Measurements from ENCODE around the gene SNN. TPM values are rescaled to one million over a fixed set of nuclear protein-coding genes. Genes with fewer than 3 reads are reported as not detected.

SNN gene
- total RNA-seq, 1 experiment from 2014 or later, result 27.4 TPM

DNA sequence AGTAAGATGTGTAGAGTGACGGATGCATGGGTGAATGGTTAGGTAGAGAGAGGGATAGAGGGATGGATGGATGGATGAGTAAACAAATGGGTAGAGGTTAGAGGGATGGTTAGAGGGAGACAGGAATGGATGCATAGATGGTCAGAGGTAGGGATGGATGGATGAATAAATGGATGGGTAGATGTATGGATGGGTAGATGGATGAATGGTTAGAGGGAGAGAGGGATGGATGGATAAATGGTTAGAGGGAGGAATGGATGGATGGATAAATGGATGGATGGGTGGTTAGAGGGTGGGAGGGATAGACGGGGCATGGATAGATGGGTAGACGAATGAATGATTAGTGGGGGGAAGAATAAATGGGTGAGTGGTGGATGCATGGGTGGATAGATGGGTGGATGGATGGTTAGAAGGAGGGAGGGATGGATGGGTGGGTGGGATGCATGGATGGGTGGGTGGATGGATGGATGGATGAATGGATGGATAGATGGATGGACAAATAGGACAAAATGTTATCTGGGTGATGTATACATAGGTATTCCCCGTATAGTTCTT, 29.2 kb upstream of the SNN start:
- no peak overlapping the region for H3K4me3 ChIP-seq (ENCODE audit: low read length)
- H3K9me3 ChIP-seq (ENCODE audit: low read length), result no peaks in the 10 kb centered on the region
- no peaks in the 10 kb centered on the region for H3K79me2 ChIP-seq (ENCODE audit: low read length)
- H3K9me2 ChIP-seq (replicated peaks; ENCODE audit: insufficient read depth, low read length), result no peaks in the 10 kb centered on the region
- H4K20me1 ChIP-seq (ENCODE audit: insufficient read depth, low read depth, low read length), result no peaks in the 10 kb centered on the region
- no peak overlapping the region for H3K4me2 ChIP-seq (ENCODE audit: low read depth, low read length, poor library complexity, severe bottlenecking)
- H3K36me3 ChIP-seq (ENCODE audit: insufficient read depth, low read length), result no peaks in the 10 kb centered on the region
- H3K27me3 ChIP-seq (ENCODE audit: low read length), result no peaks in the 10 kb centered on the region
- H3K4me1 ChIP-seq (ENCODE audit: low read length), result peaks cover 4% of the 10 kb centered on the region
- no peak overlapping the region for H2AFZ ChIP-seq (ENCODE audit: low read length)
- DNase-seq, result no peak
- no peak overlapping the region for H3K27ac ChIP-seq (ENCODE audit: low read length)
- no peak overlapping the region for H3K9ac ChIP-seq (ENCODE audit: low read length)

DNA sequence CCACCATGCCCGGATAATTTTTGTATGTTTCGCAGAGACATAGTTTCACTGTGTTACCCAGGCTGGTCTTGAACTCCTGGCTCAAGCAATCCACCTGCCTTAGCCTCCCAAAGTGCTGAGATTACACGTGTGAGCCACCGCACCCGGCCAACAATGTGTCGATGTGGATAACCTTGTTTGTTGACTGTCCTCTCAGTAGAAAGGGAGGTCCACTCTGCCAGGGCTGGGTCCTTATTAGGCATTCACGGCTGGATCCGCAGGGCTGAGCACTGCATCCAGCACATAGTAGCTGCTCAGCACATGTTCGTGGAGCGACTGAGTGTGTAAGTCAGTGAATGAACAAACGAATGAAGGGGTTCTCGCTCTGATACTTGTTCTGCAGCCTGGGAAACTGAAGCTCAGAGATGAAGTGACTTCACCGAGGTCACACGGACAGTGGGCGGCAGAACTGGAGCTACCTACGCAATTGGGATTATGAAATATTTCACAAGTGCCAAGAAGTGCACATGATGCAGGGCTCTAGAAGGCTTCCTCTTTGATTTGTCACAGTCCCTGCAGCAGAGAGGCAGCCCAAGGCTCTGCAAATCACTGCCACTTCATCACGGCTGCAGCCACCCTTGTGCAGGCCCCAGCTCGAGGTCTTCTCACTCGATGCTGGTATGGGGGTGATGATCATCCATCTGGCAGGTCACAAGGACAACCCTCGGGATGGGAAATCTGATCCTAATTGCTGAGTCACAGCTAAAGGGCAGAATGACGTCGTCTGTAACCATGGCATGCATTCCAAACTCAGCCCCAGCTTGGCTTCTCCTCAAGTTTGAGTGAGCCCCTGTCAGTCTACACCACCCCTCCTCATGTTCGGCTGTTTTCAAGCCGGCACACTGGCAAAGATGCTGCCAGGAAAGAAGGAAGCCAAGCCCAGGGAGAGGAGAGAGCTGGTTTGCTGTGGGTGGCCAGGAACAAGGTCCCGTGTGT, 28.0 kb upstream of the SNN start:
- H3K79me2 ChIP-seq (ENCODE audit: low read length), result no peaks in the 10 kb centered on the region
- H3K4me2 ChIP-seq (ENCODE audit: low read depth, low read length, poor library complexity, severe bottlenecking), result no peak overlapping the region
- no peak for DNase-seq
- H3K27me3 ChIP-seq (ENCODE audit: low read length), result no peaks in the 10 kb centered on the region
- H3K4me3 ChIP-seq (ENCODE audit: low read length), result no peak overlapping the region
- H3K27ac ChIP-seq (ENCODE audit: low read length), result no peak overlapping the region
- H4K20me1 ChIP-seq (ENCODE audit: insufficient read depth, low read depth, low read length), result no peaks in the 10 kb centered on the region
- peaks cover 4% of the 10 kb centered on the region for H3K4me1 ChIP-seq (ENCODE audit: low read length)
- no peaks in the 10 kb centered on the region for H3K9me3 ChIP-seq (ENCODE audit: low read length)
- no peak overlapping the region for H3K9ac ChIP-seq (ENCODE audit: low read length)
- no peak overlapping the region for H2AFZ ChIP-seq (ENCODE audit: low read length)
- no peaks in the 10 kb centered on the region for H3K36me3 ChIP-seq (ENCODE audit: insufficient read depth, low read length)
- no peaks in the 10 kb centered on the region for H3K9me2 ChIP-seq (replicated peaks; ENCODE audit: insufficient read depth, low read length)

DNA sequence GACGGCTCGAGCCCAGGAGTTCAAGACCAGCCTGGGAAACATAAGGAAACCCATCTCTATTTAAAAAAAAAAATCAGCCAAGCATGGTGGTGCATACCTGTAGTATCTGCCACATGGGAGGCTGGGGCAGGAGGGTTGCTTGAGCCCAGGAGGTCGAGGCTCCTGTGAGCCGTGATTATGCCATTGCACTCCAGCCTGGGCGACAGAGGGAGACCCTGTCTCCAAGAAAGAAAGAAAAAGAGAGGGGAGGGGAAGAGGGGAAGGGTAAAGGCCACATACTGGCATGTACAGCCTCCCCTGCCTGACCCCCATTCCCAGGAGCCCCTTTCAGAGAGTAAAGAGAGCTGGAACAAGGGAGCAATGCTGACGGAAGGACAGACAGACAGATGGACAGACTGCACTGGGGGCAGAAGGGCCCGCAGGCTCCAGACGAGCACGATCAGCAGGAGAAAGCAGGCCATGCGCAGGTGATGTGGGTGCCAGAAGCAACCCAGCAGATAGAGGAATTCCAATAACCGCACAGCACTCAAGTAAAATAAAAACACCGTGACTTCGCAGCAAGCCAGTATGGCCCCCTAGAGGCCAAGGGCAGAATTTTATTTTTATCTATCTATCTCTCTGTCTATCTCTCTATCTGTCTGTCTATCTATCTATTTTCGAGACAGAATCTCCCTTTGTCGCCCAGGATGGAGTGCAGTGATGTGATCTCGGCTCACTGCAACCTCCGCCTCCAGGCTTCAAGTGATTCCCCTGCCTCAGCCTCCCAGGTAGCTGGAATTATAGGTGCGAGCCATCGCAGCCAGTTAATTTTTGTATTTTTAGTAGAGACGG, 27.1 kb upstream of the SNN start:
- Histone ChIP-seq H3K4me1 (ENCODE audit: low read length) (peaks cover 4% of the 10 kb centered on the region), H3K9me2 (replicated peaks; ENCODE audit: insufficient read depth, low read length) (no peaks in the 10 kb centered on the region), H3K27me3 (ENCODE audit: low read length) (no peaks in the 10 kb centered on the region), H3K36me3 (ENCODE audit: insufficient read depth, low read length) (no peaks in the 10 kb centered on the region), H3K4me3 (ENCODE audit: low read length) (no peak overlapping the region), H3K79me2 (ENCODE audit: low read length) (no peaks in the 10 kb centered on the region), H3K9ac (ENCODE audit: low read length) (no peak overlapping the region), H3K27ac (ENCODE audit: low read length) (no peak overlapping the region), H4K20me1 (ENCODE audit: insufficient read depth, low read depth, low read length) (no peaks in the 10 kb centered on the region), H2AFZ (ENCODE audit: low read length) (no peak overlapping the region), H3K9me3 (ENCODE audit: low read length) (no peaks in the 10 kb centered on the region), H3K4me2 (ENCODE audit: low read depth, low read length, poor library complexity, severe bottlenecking) (no peak overlapping the region)
- peak; percentile 82 for DNase-seq

DNA sequence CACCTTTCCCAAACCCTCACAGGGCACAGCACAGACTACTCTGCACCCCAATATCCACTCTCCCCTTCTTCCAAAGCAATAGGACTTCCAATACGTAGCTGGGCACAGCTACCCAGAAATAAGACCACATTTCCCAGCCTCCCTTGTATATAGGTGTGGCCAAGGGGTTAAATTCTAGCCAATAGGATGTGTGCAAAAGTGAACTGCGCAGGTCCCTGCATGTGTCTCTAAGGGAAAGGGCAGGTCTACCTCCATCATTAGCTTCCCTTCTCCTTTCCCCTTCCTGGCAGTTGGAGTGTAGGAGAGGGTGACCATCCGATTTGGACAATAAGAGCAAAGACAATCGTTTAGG, 25.5 kb upstream of the SNN start:
- Histone ChIP-seq H3K4me2 (ENCODE audit: low read depth, low read length, poor library complexity, severe bottlenecking) (peak overlapping the region; percentile 23), H3K4me1 (ENCODE audit: low read length) (peaks cover 4% of the 10 kb centered on the region)

DNA sequence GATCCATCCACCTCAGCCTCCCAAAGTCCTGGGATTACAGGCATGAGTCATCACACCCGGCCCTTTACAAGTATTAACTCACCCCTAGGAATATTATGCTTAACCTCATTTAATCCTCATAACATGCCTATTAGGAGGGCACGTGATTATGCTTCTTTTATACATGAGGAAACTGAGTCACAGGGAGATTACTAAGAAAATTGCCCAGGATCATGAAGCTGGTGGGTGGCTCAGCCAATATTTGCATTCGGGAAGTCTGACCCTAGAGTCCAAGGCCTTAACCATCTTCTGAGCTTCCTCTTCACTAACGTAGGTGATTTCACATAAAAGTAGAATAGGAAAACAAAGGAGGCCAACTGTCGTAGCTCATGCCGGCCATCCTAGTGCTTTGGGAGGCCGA, 19.0 kb upstream of the SNN start:
- Histone ChIP-seq H3K4me1 (ENCODE audit: low read length) (peaks cover 6% of the 10 kb centered on the region), H3K79me2 (ENCODE audit: low read length) (no peaks in the 10 kb centered on the region), H3K4me2 (ENCODE audit: low read depth, low read length, poor library complexity, severe bottlenecking) (no peak overlapping the region), H3K9me3 (ENCODE audit: low read length) (no peaks in the 10 kb centered on the region), H3K27me3 (ENCODE audit: low read length) (no peaks in the 10 kb centered on the region), H2AFZ (ENCODE audit: low read length) (no peak overlapping the region), H4K20me1 (ENCODE audit: insufficient read depth, low read depth, low read length) (no peaks in the 10 kb centered on the region), H3K27ac (ENCODE audit: low read length) (no peak overlapping the region), H3K9me2 (replicated peaks; ENCODE audit: insufficient read depth, low read length) (no peaks in the 10 kb centered on the region), H3K9ac (ENCODE audit: low read length) (no peak overlapping the region), H3K36me3 (ENCODE audit: insufficient read depth, low read length) (no peaks in the 10 kb centered on the region), H3K4me3 (ENCODE audit: low read length) (no peak overlapping the region)
- DNase-seq, result no peak

More for the DNA sequence above, 25.5 kb upstream of the SNN start:
- no peak overlapping the region for H3K9ac ChIP-seq (ENCODE audit: low read length)
- H3K27ac ChIP-seq (ENCODE audit: low read length), result no peak overlapping the region
- H2AFZ ChIP-seq (ENCODE audit: low read length), result peak overlapping the region; percentile 54; the same call in 1 of the 2 replicates
- no peak overlapping the region for H3K4me3 ChIP-seq (ENCODE audit: low read length)
- peak; percentile 67 for DNase-seq
- no peaks in the 10 kb centered on the region for H4K20me1 ChIP-seq (ENCODE audit: insufficient read depth, low read depth, low read length)
- no peaks in the 10 kb centered on the region for H3K9me2 ChIP-seq (replicated peaks; ENCODE audit: insufficient read depth, low read length)
- H3K36me3 ChIP-seq (ENCODE audit: insufficient read depth, low read length), result no peaks in the 10 kb centered on the region
- H3K79me2 ChIP-seq (ENCODE audit: low read length), result no peaks in the 10 kb centered on the region
- no peaks in the 10 kb centered on the region for H3K27me3 ChIP-seq (ENCODE audit: low read length)
- H3K9me3 ChIP-seq (ENCODE audit: low read length), result no peaks in the 10 kb centered on the region

DNA sequence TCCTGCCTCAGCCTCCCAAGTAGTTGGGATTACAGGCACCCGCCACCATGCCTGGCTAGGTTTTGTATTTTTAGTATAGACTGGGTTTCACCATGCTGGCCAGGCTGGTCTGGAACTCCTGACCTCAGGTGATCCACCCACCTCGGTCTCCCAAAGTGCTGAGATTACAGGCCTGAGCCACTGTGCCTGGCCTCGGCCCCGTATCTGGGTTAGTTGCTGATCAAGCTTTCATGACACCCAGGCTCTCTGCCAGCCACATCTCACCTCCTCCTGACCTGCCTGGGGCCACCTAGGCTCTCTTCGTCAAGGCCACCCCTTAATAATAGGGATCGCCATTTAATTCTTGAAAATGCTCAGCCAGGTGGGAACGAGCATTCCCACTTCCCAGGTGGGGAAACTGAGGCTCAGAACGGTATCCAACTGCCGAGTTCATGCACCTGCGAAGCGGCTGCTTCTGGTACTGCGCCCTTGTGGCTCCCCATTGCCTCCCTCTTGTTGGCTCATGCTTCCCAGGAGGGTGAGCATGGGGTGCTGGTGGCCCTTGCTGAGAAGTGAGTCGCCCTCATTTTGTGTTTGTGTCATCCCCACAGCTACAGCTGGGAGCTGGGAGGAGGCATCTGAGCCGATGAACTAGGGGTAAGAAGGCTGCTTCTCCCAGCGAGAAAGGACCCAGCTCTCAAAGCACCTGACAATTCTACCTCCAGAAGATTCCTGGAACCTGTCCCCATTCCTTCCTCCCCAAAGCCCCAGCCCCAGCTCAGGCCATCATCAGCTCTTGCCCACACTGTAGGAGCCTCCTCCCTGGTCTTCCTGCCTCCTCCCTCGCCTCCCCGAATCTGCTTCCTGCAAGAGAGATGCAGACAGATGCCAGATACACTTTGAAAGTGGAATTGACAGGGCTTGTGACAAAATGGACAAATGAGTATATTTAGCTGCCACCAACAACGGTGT, 17.3 kb upstream of the SNN start:
- H3K4me3 ChIP-seq (ENCODE audit: low read length), result no peak overlapping the region
- H3K9me3 ChIP-seq (ENCODE audit: low read length), result no peaks in the 10 kb centered on the region
- no peaks in the 10 kb centered on the region for H3K36me3 ChIP-seq (ENCODE audit: insufficient read depth, low read length)
- no peak overlapping the region; the same call in 1 of the 2 replicates for H2AFZ ChIP-seq (ENCODE audit: low read length)
- no peaks in the 10 kb centered on the region for H3K79me2 ChIP-seq (ENCODE audit: low read length)
- DNase-seq, result no peak
- no peaks in the 10 kb centered on the region for H3K27me3 ChIP-seq (ENCODE audit: low read length)
- no peak overlapping the region for H3K4me2 ChIP-seq (ENCODE audit: low read depth, low read length, poor library complexity, severe bottlenecking)
- H3K27ac ChIP-seq (ENCODE audit: low read length), result no peak overlapping the region
- peaks cover 6% of the 10 kb centered on the region for H3K4me1 ChIP-seq (ENCODE audit: low read length)
- H3K9me2 ChIP-seq (replicated peaks; ENCODE audit: insufficient read depth, low read length), result no peaks in the 10 kb centered on the region
- no peaks in the 10 kb centered on the region for H4K20me1 ChIP-seq (ENCODE audit: insufficient read depth, low read depth, low read length)
- no peak overlapping the region for H3K9ac ChIP-seq (ENCODE audit: low read length)

DNA sequence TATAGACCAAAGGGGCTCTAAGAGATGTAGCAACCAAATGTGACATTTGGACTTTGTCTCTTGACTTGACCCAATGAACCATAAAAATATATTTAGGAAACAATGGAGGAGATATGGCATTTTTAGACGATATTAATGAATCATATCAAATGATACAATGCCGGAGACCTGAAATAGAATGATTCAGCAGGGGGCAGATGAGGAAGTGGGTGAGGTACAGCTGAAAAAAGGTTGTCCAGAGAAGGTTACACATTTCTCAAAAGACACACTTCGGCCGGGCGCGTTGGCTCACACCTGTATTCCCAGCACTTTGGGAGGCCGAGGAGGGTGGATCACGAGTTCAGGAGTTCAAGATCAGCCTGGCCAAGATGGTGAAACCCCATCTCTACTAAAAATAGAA, 16.5 kb upstream of the SNN start:
- Histone ChIP-seq H3K27ac (ENCODE audit: low read length) (no peak overlapping the region), H3K4me2 (ENCODE audit: low read depth, low read length, poor library complexity, severe bottlenecking) (no peak overlapping the region), H3K4me3 (ENCODE audit: low read length) (no peak overlapping the region), H2AFZ (ENCODE audit: low read length) (no peak overlapping the region), H3K27me3 (ENCODE audit: low read length) (no peaks in the 10 kb centered on the region), H3K36me3 (ENCODE audit: insufficient read depth, low read length) (no peaks in the 10 kb centered on the region), H3K9me3 (ENCODE audit: low read length) (no peaks in the 10 kb centered on the region), H3K9me2 (replicated peaks; ENCODE audit: insufficient read depth, low read length) (no peaks in the 10 kb centered on the region), H3K4me1 (ENCODE audit: low read length) (peaks cover 6% of the 10 kb centered on the region), H4K20me1 (ENCODE audit: insufficient read depth, low read depth, low read length) (no peaks in the 10 kb centered on the region), H3K9ac (ENCODE audit: low read length) (no peak overlapping the region), H3K79me2 (ENCODE audit: low read length) (no peaks in the 10 kb centered on the region)
- no peak for DNase-seq
